Hepatocyte (in vitro differentiated cells): ENCODE measurements around the gene ZNF582. TPM values are rescaled to one million over a fixed set of nuclear protein-coding genes. Genes with fewer than 3 reads are reported as not detected.

Experiments used
- DNase-seq: peaks from one replicate; pipeline ENCODE4 v3.0.0-alpha.2; 2016; ENCODE audit warnings: low spot score
- H2AFZ ChIP-seq: fragments of 200-600 bp; sonication (generic); 2 replicates; pipeline ENCODE4 v1.6.0; 2016; ENCODE audit warnings: antibody characterized with exemption, mild to moderate bottlenecking
- H3K27ac ChIP-seq: fragments of 200-600 bp; sonication (generic); 2 replicates; pipeline ENCODE4 v1.5.1; 2016; ENCODE audit warnings: mild to moderate bottlenecking
- H3K27me3 ChIP-seq: fragments of 200-600 bp; sonication (generic); 2 replicates; pipeline ENCODE4 v1.6.1; 2016
- H3K36me3 ChIP-seq: fragments of 200-600 bp; sonication (generic); replicated peaks from 2 replicates; pipeline ENCODE4 v1.5.1; 2016; ENCODE audit warnings: low read depth; ENCODE audit not compliant: insufficient read depth
- H3K4me1 ChIP-seq: fragments of 200-600 bp; sonication (generic); 2 replicates; pipeline ENCODE4 v1.5.1; 2016; ENCODE audit warnings: mild to moderate bottlenecking, moderate library complexity; ENCODE audit not compliant: insufficient read depth
- H3K4me2 ChIP-seq: fragments of 200-600 bp; sonication (generic); 2 replicates; pipeline ENCODE4 v1.6.0; 2016
- H3K4me3 ChIP-seq: fragments of 200-600 bp; sonication (generic); 2 replicates; pipeline ENCODE4 v1.5.1; 2016; ENCODE audit warnings: mild to moderate bottlenecking
- H3K79me2 ChIP-seq: fragments of 200-600 bp; sonication (generic); 2 replicates; pipeline ENCODE4 v1.6.0; 2017; ENCODE audit warnings: mild to moderate bottlenecking
- H3K9me2 ChIP-seq: fragments of 200-600 bp; sonication (generic); replicated peaks from 2 replicates; pipeline ENCODE4 v1.6.0; 2017; ENCODE audit warnings: mild to moderate bottlenecking; ENCODE audit not compliant: insufficient read depth
- H3K9me3 ChIP-seq: fragments of 200-600 bp; sonication (generic); 2 replicates; pipeline ENCODE4 v1.5.1; 2016; ENCODE audit warnings: low read depth, mild to moderate bottlenecking
- H4K20me1 ChIP-seq: fragments of 200-600 bp; sonication (generic); 2 replicates; pipeline ENCODE4 v1.6.0; 2016; ENCODE audit warnings: mild to moderate bottlenecking; ENCODE audit not compliant: insufficient read depth, poor library complexity, severe bottlenecking
- EZH2 ChIP-seq: fragments of 200-600 bp; sonication (generic); IDR thresholded peaks from 2 replicates; pipeline ENCODE4 v1.6.1; 2016; ENCODE audit warnings: antibody characterized with exemption, mild to moderate bottlenecking, borderline replicate concordance
- EZH2phosphoT487 ChIP-seq: fragments of 200-600 bp; sonication (generic); IDR thresholded peaks from one replicate; pipeline ENCODE4 v1.6.1; 2018; ENCODE audit warnings: antibody characterized with exemption, mild to moderate bottlenecking, low read depth, moderate library complexity; ENCODE audit not compliant: unreplicated experiment, severe bottlenecking
- WGBS: methylation state at CpG from one replicate; pipeline ENCODE4 v1.1.6; 2016; ENCODE audit warnings: low lambda C conversion rate; ENCODE audit errors: missing lambda C conversion rate; 5-methylcytosine and 5-hydroxymethylcytosine counted together
- polyA plus RNA-seq: library from polyadenylated mRNA; unstranded; fragments of >200 nt; fragmentation: Nextera tagmentation; extraction: Ambion mirVana; gene quantifications from 2 replicates; pipeline ENCODE4 v1.2.1, GENCODE V29; 2016
- total RNA-seq: library from RNA; depleted of rRNA; stranded (reverse); fragments of >200 nt; gene quantifications from 2 replicates; pipeline ENCODE4 v1.2.3, GENCODE V29; 2014
- TF ChIP-seq, protein P1 (sequence below): fragments of 200-600 bp; sonication (generic); IDR thresholded peaks from 2 replicates; pipeline ENCODE4 v1.5.1; 2016; ENCODE audit warnings: antibody characterized with exemption, mild to moderate bottlenecking; ENCODE audit not compliant: poor library complexity

Gene ZNF582
- total RNA-seq (3.2 and 3.9 TPM in 2 replicates), polyA plus RNA-seq (4.5 and 5.6 TPM in 2 replicates)

DNA sequence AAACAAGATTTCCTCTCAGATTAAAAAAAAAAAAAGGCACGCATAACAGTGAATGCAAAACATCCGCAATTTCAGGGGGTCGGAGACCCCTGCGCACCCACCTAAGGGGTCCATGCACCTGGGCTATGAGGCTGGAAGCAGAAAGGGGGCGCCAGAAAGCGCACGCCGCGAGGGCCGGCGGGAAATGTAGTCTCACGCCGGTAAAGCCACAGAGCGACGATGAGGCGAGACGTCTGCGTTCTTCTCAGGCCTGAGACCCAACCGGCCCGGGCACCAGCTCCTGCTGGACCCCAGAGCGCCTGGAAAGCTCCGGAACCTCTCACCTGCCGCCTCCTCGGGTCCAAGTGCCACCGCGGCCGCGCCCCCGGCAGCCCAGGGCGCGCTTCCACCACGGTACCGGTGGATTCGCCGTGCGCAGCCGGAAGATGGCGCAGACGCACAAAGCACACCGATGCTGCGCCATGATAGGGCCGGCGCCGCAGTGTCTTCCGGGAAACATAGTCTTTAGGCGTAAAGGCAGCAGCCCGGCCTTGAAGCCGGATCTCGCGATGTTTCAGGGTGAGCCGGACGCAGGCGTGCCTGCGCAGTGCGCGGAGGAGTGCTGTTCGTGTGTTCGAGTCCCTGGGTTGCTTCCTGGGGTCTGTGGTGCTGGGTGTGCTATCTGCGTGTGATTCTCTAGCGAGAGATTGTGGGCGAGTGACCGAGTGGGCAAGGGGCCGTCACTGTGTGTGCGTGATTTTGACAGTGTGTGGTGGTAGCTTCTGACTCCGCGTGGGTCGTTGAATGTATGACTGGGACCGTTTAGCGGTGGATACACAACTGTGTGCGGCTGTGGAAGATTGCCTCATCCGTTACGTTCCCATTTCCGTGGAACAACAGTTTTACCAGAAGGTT, at the start of gene ZNF582:
Gene ZNF582 (minus strand): TSS at position 416 of the 894 bp plus-strand sequence. CDS start 1,782 bp downstream, outside the sequence.
- WGBS = 4% methylated on average over 73 of the region's 73 CpGs
- H3K79me2 ChIP-seq = peaks cover 6% of the 10 kb centered on the region
- H3K27ac ChIP-seq = peak within 1 kb of the TSS; percentile 96
- H3K4me3 ChIP-seq = peak within 1 kb of the TSS; percentile 85
- no peaks in the 10 kb centered on the region for H3K9me2 ChIP-seq
- peak; percentile 98 for DNase-seq
- H3K36me3 ChIP-seq = no peaks in the 10 kb centered on the region
- peak within 1 kb of the TSS; percentile 92 for H3K4me2 ChIP-seq
- TF ChIP-seq, protein P1, sequence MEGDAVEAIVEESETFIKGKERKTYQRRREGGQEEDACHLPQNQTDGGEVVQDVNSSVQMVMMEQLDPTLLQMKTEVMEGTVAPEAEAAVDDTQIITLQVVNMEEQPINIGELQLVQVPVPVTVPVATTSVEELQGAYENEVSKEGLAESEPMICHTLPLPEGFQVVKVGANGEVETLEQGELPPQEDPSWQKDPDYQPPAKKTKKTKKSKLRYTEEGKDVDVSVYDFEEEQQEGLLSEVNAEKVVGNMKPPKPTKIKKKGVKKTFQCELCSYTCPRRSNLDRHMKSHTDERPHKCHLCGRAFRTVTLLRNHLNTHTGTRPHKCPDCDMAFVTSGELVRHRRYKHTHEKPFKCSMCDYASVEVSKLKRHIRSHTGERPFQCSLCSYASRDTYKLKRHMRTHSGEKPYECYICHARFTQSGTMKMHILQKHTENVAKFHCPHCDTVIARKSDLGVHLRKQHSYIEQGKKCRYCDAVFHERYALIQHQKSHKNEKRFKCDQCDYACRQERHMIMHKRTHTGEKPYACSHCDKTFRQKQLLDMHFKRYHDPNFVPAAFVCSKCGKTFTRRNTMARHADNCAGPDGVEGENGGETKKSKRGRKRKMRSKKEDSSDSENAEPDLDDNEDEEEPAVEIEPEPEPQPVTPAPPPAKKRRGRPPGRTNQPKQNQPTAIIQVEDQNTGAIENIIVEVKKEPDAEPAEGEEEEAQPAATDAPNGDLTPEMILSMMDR = peak; percentile 89
- no peak for TF ChIP-seq EZH2phosphoT487
- H4K20me1 ChIP-seq = no peaks in the 10 kb centered on the region
- H2AFZ ChIP-seq = peak within 1 kb of the TSS; percentile 100
- H3K4me1 ChIP-seq = no peaks in the 10 kb centered on the region
- H3K9me3 ChIP-seq = no peaks in the 10 kb centered on the region
- no peaks in the 10 kb centered on the region for H3K27me3 ChIP-seq

DNA sequence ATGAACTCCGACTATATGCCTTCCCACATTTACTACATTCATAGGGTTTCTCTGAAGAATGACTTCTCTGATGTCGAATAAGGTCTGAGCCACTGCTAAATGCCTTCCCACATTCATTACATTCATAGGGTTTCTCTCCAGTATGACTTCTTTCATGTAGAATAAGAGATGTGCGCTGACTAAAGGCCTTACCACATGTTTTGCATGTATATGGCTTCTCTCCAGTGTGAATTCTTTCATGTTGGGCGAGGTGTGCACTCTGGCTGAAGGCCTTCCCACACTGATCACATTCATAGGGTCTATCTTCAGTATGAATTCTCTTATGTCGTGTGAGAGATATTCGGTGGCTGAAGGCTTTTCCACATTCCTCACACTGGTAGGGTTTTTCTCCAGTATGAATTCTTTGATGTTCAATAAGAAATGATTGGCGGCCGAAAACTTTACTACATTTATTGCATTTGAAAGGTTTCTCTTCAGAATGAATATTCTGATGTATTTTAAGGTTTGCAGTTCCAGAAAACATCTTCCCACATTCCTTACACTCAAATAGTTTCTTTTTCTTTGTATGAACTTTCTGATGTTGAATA, 48.0 kb upstream of the ZNF582 start:
- H3K4me2 ChIP-seq = no peak overlapping the region
- no peaks in the 10 kb centered on the region for H3K9me2 ChIP-seq
- DNase-seq = no peak
- H3K27ac ChIP-seq = no peak overlapping the region
- no peak overlapping the region for H2AFZ ChIP-seq
- no peaks in the 10 kb centered on the region for H3K27me3 ChIP-seq
- H3K9me3 ChIP-seq = peaks cover 34% of the 10 kb centered on the region
- WGBS = 79% methylated on average over 8 of the region's 8 CpGs
- no peaks in the 10 kb centered on the region for H4K20me1 ChIP-seq
- TF ChIP-seq, protein P1 = no peak
- no peak for TF ChIP-seq EZH2phosphoT487
- TF ChIP-seq EZH2 = no peak
- no peaks in the 10 kb centered on the region for H3K4me1 ChIP-seq
- H3K79me2 ChIP-seq = no peaks in the 10 kb centered on the region
- H3K36me3 ChIP-seq = no peaks in the 10 kb centered on the region
- H3K4me3 ChIP-seq = no peak overlapping the region

DNA sequence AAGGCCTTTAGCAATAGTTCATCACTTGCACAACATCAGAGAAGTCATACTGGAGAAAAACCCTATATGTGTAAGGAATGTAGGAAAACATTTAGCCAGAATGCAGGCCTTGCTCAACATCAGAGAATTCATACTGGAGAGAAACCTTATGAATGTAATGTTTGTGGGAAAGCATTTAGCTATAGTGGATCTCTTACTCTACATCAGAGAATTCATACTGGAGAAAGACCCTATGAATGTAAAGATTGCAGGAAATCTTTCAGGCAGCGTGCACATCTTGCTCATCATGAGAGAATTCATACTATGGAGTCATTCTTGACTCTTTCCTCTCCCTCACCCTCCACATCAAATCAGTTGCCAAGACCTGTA, 30.6 kb upstream of the ZNF582 start:
- H3K4me3 ChIP-seq = no peak overlapping the region
- H3K9me2 ChIP-seq = no peaks in the 10 kb centered on the region
- 95% methylated on average over 1 of the region's 1 CpG for WGBS
- H3K27me3 ChIP-seq = no peaks in the 10 kb centered on the region
- H4K20me1 ChIP-seq = no peaks in the 10 kb centered on the region
- no peaks in the 10 kb centered on the region for H3K4me1 ChIP-seq
- H3K27ac ChIP-seq = no peak overlapping the region
- TF ChIP-seq EZH2 = no peak
- no peak for TF ChIP-seq EZH2phosphoT487
- TF ChIP-seq, protein P1 = no peak
- H3K79me2 ChIP-seq = no peaks in the 10 kb centered on the region
- H3K4me2 ChIP-seq = no peak overlapping the region
- H2AFZ ChIP-seq = no peak overlapping the region
- no peak for DNase-seq
- peaks cover 7% of the 10 kb centered on the region for H3K36me3 ChIP-seq
- peaks cover 97% of the 10 kb centered on the region for H3K9me3 ChIP-seq
